SKM-1 (cell line): Measurements from ENCODE around the gene TMEM114.

ENCODE experiments used
- DNase-seq: peaks from one replicate; lab custom pipeline; 2025; ENCODE audit not compliant: unreplicated experiment; lab: John Stamatoyannopoulos, UW

TMEM114 gene

GRCh38 chr16:8589900-8590688 is at the start of gene TMEM114:
TSS of gene TMEM114 (minus strand) at chr16:8590511. CDS start at chr16:8589838, 673 bp downstream.
- no peak for DNase-seq

- no peak for DNase-seq
These were observed 49.4 kb upstream of the TMEM114 start for GRCh38 chr16:8639694-8640093.

- DNase-seq, result no peak
These were observed 44.9 kb upstream of the TMEM114 start for GRCh38 chr16:8634991-8635736.

- DNase-seq, result peak; percentile 94
These were observed 42.4 kb upstream of the TMEM114 start for GRCh38 chr16:8632675-8633182.

GRCh38 chr16:8631818-8632465 is 41.6 kb upstream of the TMEM114 start:
- no peak for DNase-seq

- DNase-seq, result no peak
These were observed 41.1 kb upstream of the TMEM114 start for GRCh38 chr16:8631373-8631772.

GRCh38 chr16:8630255-8630953 is 40.1 kb upstream of the TMEM114 start:
- DNase-seq, result no peak

GRCh38 chr16:8628981-8629725 is 38.8 kb upstream of the TMEM114 start:
- no peak for DNase-seq

GRCh38 chr16:8627456-8627855 is 37.1 kb upstream of the TMEM114 start:
- DNase-seq, result no peak

GRCh38 chr16:8626946-8627345 is 36.6 kb upstream of the TMEM114 start:
- DNase-seq, result no peak

- DNase-seq, result no peak
These were observed 35.3 kb upstream of the TMEM114 start for GRCh38 chr16:8625491-8626087.

- DNase-seq, result no peak
These were observed 33.3 kb upstream of the TMEM114 start for GRCh38 chr16:8623634-8624033.

GRCh38 chr16:8622315-8622656 is 32.0 kb upstream of the TMEM114 start:
- DNase-seq, result no peak

GRCh38 chr16:8621572-8622314 is 31.4 kb upstream of the TMEM114 start, which contains the start of gene METTL22:
TSS of gene METTL22 (plus strand) at chr16:8621698. CDS start at chr16:8625666, 3,968 bp downstream.
- DNase-seq, result peak; percentile 69

GRCh38 chr16:8621222-8621571 is 30.9 kb upstream of the TMEM114 start:
- DNase-seq, result no peak

- DNase-seq, result no peak
These were observed 30.2 kb upstream of the TMEM114 start for GRCh38 chr16:8620535-8620934.

GRCh38 chr16:8619671-8620370 is 29.5 kb upstream of the TMEM114 start:
- DNase-seq, result no peak

- no peak for DNase-seq
These were observed 24.2 kb upstream of the TMEM114 start for GRCh38 chr16:8614435-8615029.
